IMR-90 (cell line): ENCODE results near the gene MAGI1. TPM values are rescaled to one million over a fixed set of nuclear protein-coding genes. Genes with fewer than 3 reads are reported as not detected.

Experiments
- ATAC-seq: fragments of 200-7000 bp; cut with Tn5 transposase; 2 replicates; pipeline ENCODE4 v1.9.1; 2020; ENCODE audit warnings: low read depth, mild to moderate bottlenecking, moderate library complexity
- BruUV-seq: library from RNA; stranded (reverse); fragments of 400-500 nt; replicated peaks from 2 replicates; lab custom pipeline; 2021; lab: Mats Ljungman, UMichigan
- CTCF ChIA-PET: fragments of 300-600 bp; formaldehyde crosslinking; extraction: SDS; loops from one replicate; lab custom pipeline; 2021; ENCODE audit warnings: antibody characterized with exemption; lab: Yijun Ruan, JAX
- POLR2A ChIA-PET: fragments of 300-600 bp; sonication (Branson Sonifier 250); formaldehyde crosslinking; loops from one replicate; lab custom pipeline; 2022; ENCODE audit warnings: antibody characterized with exemption; ENCODE audit not compliant: unreplicated experiment; lab: Charles Lee
- DNase-seq: peaks from one replicate; pipeline ENCODE4 v3.0.0; 2013
- H2AFZ ChIP-seq: replicated peaks from 2 replicates; pipeline ENCODE3; 2013; ENCODE audit warnings: low read length, mild to moderate bottlenecking; ENCODE audit not compliant: poor library complexity
- H2AK5ac ChIP-seq: 2 replicates; pipeline ENCODE4 v1.6.1; 2013; ENCODE audit warnings: low read depth, low read length, inconsistent platforms
- H2AK9ac ChIP-seq: replicated peaks from 2 replicates; pipeline ENCODE3; 2013; ENCODE audit warnings: mild to moderate bottlenecking, low read depth, low read length, moderate library complexity; ENCODE audit not compliant: poor library complexity
- H2BK120ac ChIP-seq: 2 replicates; pipeline ENCODE4 v1.6.1; 2013; ENCODE audit warnings: low read depth, low read length, inconsistent platforms
- H2BK15ac ChIP-seq: 3 replicates; pipeline ENCODE4 v1.6.1; 2013; ENCODE audit warnings: low read depth, low read length, inconsistent platforms
- H2BK20ac ChIP-seq: 2 replicates; pipeline ENCODE4 v1.6.1; 2013; ENCODE audit warnings: low read depth, mild to moderate bottlenecking, inconsistent platforms, low read length, moderate library complexity
- H2BK5ac ChIP-seq: 2 replicates; pipeline ENCODE4 v1.6.1; 2013; ENCODE audit warnings: mild to moderate bottlenecking, low read depth, low read length, inconsistent platforms; ENCODE audit not compliant: poor library complexity, severe bottlenecking
- H3K14ac ChIP-seq: replicated peaks from 2 replicates; pipeline ENCODE4 v1.6.1; 2013; ENCODE audit warnings: low read depth, low read length, inconsistent platforms
- H3K18ac ChIP-seq: 2 replicates; pipeline ENCODE4 v1.6.1; 2013; ENCODE audit warnings: low read depth, low read length, control low read depth
- H3K23ac ChIP-seq: 2 replicates; pipeline ENCODE4 v1.6.1; 2013; ENCODE audit warnings: low read depth, low read length, inconsistent platforms
- H3K27ac ChIP-seq: 2 replicates; pipeline ENCODE4 v1.5.1; 2013; ENCODE audit warnings: mild to moderate bottlenecking, control low read depth, low read length; ENCODE audit not compliant: insufficient read depth
- H3K27me3 ChIP-seq: 2 replicates; pipeline ENCODE4 v1.6.1; 2013; ENCODE audit warnings: low read length; ENCODE audit not compliant: control insufficient read depth, insufficient read depth
- H3K36me3 ChIP-seq: 2 replicates; pipeline ENCODE4 v1.6.1; 2013; ENCODE audit warnings: low read length, mixed read lengths; ENCODE audit not compliant: control insufficient read depth, insufficient read depth
- H3K4ac ChIP-seq: 2 replicates; pipeline ENCODE4 v1.6.1; 2013; ENCODE audit warnings: low read depth, low read length, inconsistent platforms
- H3K4me1 ChIP-seq: 2 replicates; pipeline ENCODE4 v1.6.1; 2013; ENCODE audit warnings: low read length, mixed read lengths; ENCODE audit not compliant: control insufficient read depth, insufficient read depth
- H3K4me2 ChIP-seq: 2 replicates; pipeline ENCODE4 v1.6.1; 2013; ENCODE audit warnings: low read depth, mild to moderate bottlenecking, control low read depth, low read length, moderate library complexity
- H3K4me3 ChIP-seq: 2 replicates; pipeline ENCODE4 v1.5.1; 2013; ENCODE audit warnings: low read depth, mild to moderate bottlenecking, control low read depth, low read length, moderate library complexity; ENCODE audit not compliant: insufficient read depth
- H3K56ac ChIP-seq: 2 replicates; pipeline ENCODE4 v1.6.1; 2013; ENCODE audit warnings: low read length, inconsistent platforms; ENCODE audit not compliant: insufficient read depth; ENCODE audit errors: extremely low read depth
- H3K79me1 ChIP-seq, 2 experiments: 2 replicates each; pipeline ENCODE4 v1.6.1; 2013; ENCODE audit warnings: low read length in 2 of 2, inconsistent platforms in 1 of 2, low read depth in 1 of 2
- H3K9ac ChIP-seq: 2 replicates; pipeline ENCODE4 v1.6.1; 2013; ENCODE audit warnings: low read depth, low read length, control low read depth
- H3K9me1 ChIP-seq: 2 replicates; pipeline ENCODE4 v1.6.1; 2013; ENCODE audit warnings: low read length, inconsistent platforms; ENCODE audit not compliant: insufficient read depth
- H3K9me3 ChIP-seq: 2 replicates; pipeline ENCODE4 v1.6.1; 2013; ENCODE audit warnings: low read length; ENCODE audit not compliant: control insufficient read depth, insufficient read depth
- H4K20me1 ChIP-seq: 2 replicates; pipeline ENCODE4 v1.6.1; 2013; ENCODE audit warnings: low read length, inconsistent platforms; ENCODE audit not compliant: insufficient read depth
- H4K5ac ChIP-seq: 2 replicates; pipeline ENCODE4 v1.6.1; 2013; ENCODE audit warnings: mild to moderate bottlenecking, low read depth, low read length, control low read depth
- H4K8ac ChIP-seq, 2 experiments: 2 replicates each; pipeline ENCODE4 v1.6.1; 2013; ENCODE audit warnings: low read depth in 2 of 2, low read length in 2 of 2, control low read depth in 1 of 2, inconsistent platforms in 1 of 2
- H4K91ac ChIP-seq: 2 replicates; pipeline ENCODE4 v1.6.1; 2013; ENCODE audit warnings: low read depth, low read length, inconsistent platforms; ENCODE audit not compliant: insufficient read depth
- BHLHE40 ChIP-seq: fragments of 150-350 bp; IDR thresholded peaks from 2 replicates; pipeline ENCODE4 v1.6.1; 2016; ENCODE audit warnings: mild to moderate bottlenecking, low read depth, low read length
- CHD1 ChIP-seq: IDR thresholded peaks from 2 replicates; pipeline ENCODE4 v1.6.1; 2012; ENCODE audit warnings: low read depth, low read length, improper control_type of control experiment
- CTCF ChIP-seq: conservative IDR thresholded peaks from 2 replicates; pipeline ENCODE4 v1.5.1; 2012; ENCODE audit warnings: mild to moderate bottlenecking, low read depth, low read length, improper control_type of control experiment
- MAFK ChIP-seq: IDR thresholded peaks from 2 replicates; pipeline ENCODE4 v1.6.1; 2012; ENCODE audit warnings: low read depth, low read length, improper control_type of control experiment
- NFE2L2 ChIP-seq: fragments of 150-350 bp; IDR thresholded peaks from 2 replicates; pipeline ENCODE4 v1.6.1; 2016; ENCODE audit warnings: low read depth, mild to moderate bottlenecking, low read length
- POLR2A ChIP-seq: IDR thresholded peaks from 2 replicates; pipeline ENCODE4 v1.6.1; 2012; ENCODE audit warnings: mild to moderate bottlenecking, low read depth, low read length
- RAD21 ChIP-seq: IDR thresholded peaks from 2 replicates; pipeline ENCODE4 v1.6.1; 2012; ENCODE audit warnings: low read length, improper control_type of control experiment
- RCOR1 ChIP-seq: IDR thresholded peaks from 2 replicates; pipeline ENCODE4 v1.6.1; 2012; ENCODE audit warnings: mild to moderate bottlenecking, low read length, improper control_type of control experiment; ENCODE audit not compliant: insufficient replicate concordance
- RFX5 ChIP-seq: IDR thresholded peaks from 2 replicates; pipeline ENCODE4 v1.8.0; 2012; ENCODE audit warnings: low read depth, mild to moderate bottlenecking, low read length, moderate library complexity
- SMC3 ChIP-seq: fragments of 150-350 bp; IDR thresholded peaks from 2 replicates; pipeline ENCODE4 v1.6.1; 2016; ENCODE audit warnings: low read depth, mild to moderate bottlenecking, antibody characterized with exemption, low read length, moderate library complexity
- USF2 ChIP-seq: fragments of 150-350 bp; IDR thresholded peaks from 2 replicates; pipeline ENCODE4 v1.6.1; 2017; ENCODE audit warnings: mild to moderate bottlenecking, antibody characterized with exemption, low read length, low read depth
- WGBS, 2 experiments: methylation state at CpG; one replicate each; pipeline versions ENCODE4 v1.1.5 to v1.1.7; 2013; ENCODE audit warnings: missing lambda C conversion rate in 2 of 2; ENCODE audit not compliant: insufficient read length in 1 of 2; ENCODE audit errors: extremely low coverage in 2 of 2; 5-methylcytosine and 5-hydroxymethylcytosine counted together
- dilution Hi-C: fragments of 300-500 bp; cut with HindIII; formaldehyde crosslinking; loops from one replicate; pipeline ENCODE4 v1.14.3; 2018; ENCODE audit warnings: low sequenced_read_pairs; ENCODE audit not compliant: unreplicated experiment
- in situ Hi-C: fragments of 300-500 bp; cut with MboI; formaldehyde crosslinking; loops from 3 replicates; pipeline ENCODE4 v1.14.3; 2019; ENCODE audit warnings: low sequenced_read_pairs, inconsistent platforms, mixed read lengths
- intact Hi-C: fragments of 100-400 bp; cut with micrococcal nuclease; formaldehyde crosslinking; loops from 2 replicates; pipeline ENCODE4 v1.10.0; 2022
- polyA plus RNA-seq, 3 experiments: library from polyadenylated mRNA; depleted of rRNA; stranded (reverse); fragments of >200 nt; gene quantifications; 2 replicates each; pipeline ENCODE4 v1.2.3, GENCODE V29; 2012; ENCODE audit warnings: low replicate concordance in 1 of 3
- total RNA-seq: library from RNA; depleted of rRNA; stranded (reverse); fragments of >200 nt; gene quantifications from 2 replicates; pipeline ENCODE4 v1.2.3, GENCODE V29; 2012
- TF ChIP-seq, protein P1 (sequence below): fragments of 150-350 bp; IDR thresholded peaks from 2 replicates; pipeline ENCODE4 v1.6.1; 2016; ENCODE audit warnings: low read depth, mild to moderate bottlenecking, low read length, moderate library complexity, borderline replicate concordance

The MAGI1 gene
- total and polyA plus RNA-seq, 2 of the 4 experiments (the other 2 are of a cell fraction) = 14.5 to 24.2 TPM

DNA sequence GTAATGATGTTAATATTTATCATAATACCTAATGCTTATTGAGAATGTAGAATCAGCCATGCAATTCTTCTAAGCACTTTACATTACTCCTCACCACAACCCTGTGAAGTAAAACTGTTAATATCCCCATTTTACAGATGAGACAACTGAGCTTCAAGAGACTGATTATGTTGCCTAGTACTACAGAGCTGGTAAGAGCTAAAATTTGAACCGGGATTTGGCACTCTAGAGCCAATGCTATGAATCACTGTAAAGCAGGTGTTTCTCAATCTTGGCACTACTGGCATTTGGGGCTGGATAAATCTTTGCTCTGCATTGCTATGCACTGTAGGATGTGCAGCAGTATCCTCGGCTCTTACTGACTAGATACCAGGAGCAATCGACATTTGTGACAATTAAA, 367.7 kb downstream of the MAGI1 start:
- no peak overlapping the region for H3K18ac ChIP-seq
- H2BK120ac ChIP-seq = no peak overlapping the region
- no peak overlapping the region for H2AFZ ChIP-seq
- dilution Hi-C loops = no loop called here
- H3K79me1 ChIP-seq = peaks cover 9 to 26% of the 10 kb centered on the region in 2 experiments
- POLR2A ChIA-PET = no interaction called here
- H3K4me3 ChIP-seq = no peak overlapping the region
- no peak overlapping the region for H2BK20ac ChIP-seq
- H3K36me3 ChIP-seq = no peaks in the 10 kb centered on the region
- no peaks in the 10 kb centered on the region for H3K9me3 ChIP-seq
- no peak overlapping the region for H3K4ac ChIP-seq
- no peaks in the 10 kb centered on the region; the same call in 1 of the 2 replicates for H4K20me1 ChIP-seq
- H4K5ac ChIP-seq = no peak overlapping the region
- no peak overlapping the region for H3K56ac ChIP-seq
- no peak overlapping the region for H2BK5ac ChIP-seq
- no peaks in the 10 kb centered on the region for H3K27me3 ChIP-seq
- no peak overlapping the region for H2AK9ac ChIP-seq
- no peak for TF ChIP-seq MAFK
- TF ChIP-seq RCOR1 = no peak
- TF ChIP-seq CTCF = no peak
- TF ChIP-seq, protein P1, sequence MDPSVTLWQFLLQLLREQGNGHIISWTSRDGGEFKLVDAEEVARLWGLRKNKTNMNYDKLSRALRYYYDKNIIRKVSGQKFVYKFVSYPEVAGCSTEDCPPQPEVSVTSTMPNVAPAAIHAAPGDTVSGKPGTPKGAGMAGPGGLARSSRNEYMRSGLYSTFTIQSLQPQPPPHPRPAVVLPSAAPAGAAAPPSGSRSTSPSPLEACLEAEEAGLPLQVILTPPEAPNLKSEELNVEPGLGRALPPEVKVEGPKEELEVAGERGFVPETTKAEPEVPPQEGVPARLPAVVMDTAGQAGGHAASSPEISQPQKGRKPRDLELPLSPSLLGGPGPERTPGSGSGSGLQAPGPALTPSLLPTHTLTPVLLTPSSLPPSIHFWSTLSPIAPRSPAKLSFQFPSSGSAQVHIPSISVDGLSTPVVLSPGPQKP = no peak
- no peak for TF ChIP-seq SMC3
- no peak for TF ChIP-seq NFE2L2
- TF ChIP-seq USF2 = no peak
- no peak for TF ChIP-seq BHLHE40
- TF ChIP-seq RFX5 = no peak
- no peak for TF ChIP-seq CHD1
- no peak for TF ChIP-seq RAD21
- TF ChIP-seq POLR2A = no peak
- CTCF ChIA-PET = interaction anchor here (0.7 to 1.1 kb wide), 3 partner anchors 11 to 232 kb away, joined by 3 read pairs; no protein-coding TSS in a partner anchor
- no peaks in the 10 kb centered on the region for H3K9me1 ChIP-seq
- no peak overlapping the region for H3K27ac ChIP-seq
- H3K9ac ChIP-seq = no peak overlapping the region
- H3K23ac ChIP-seq = no peak overlapping the region
- no peak overlapping the region for H3K14ac ChIP-seq
- H2BK15ac ChIP-seq = no peak overlapping the region
- H3K4me1 ChIP-seq = peaks cover 4% of the 10 kb centered on the region
- in situ Hi-C loops = loop anchor here (10.0 kb wide), 1 partner anchor 236 kb away; no protein-coding TSS in a partner anchor
- intact Hi-C loops = no loop called here
- no TSS peak for BruUV-seq
- DNase-seq (no peak), ATAC-seq (no peak)
- 100% methylated on average over 1 of the region's 3 CpGs; no CpG with 5 or more reads in 1 of the 2 experiments for WGBS, 2 experiments
- no peak overlapping the region for H3K4me2 ChIP-seq
- no peak overlapping the region for H2AK5ac ChIP-seq
- no peak overlapping the region for H4K91ac ChIP-seq
- no peak overlapping the region for H4K8ac ChIP-seq
